ENCODE data around the gene ZNF446.
"Not testable (repeated sequence)": the region's sequence is repeated elsewhere in the genome, so short reads cannot be mapped to it uniquely, and the experiment has no call there.

The ZNF446 gene

GRCh38 chr19:58449980-58450379 is 26.2 kb upstream of the ZNF446 start:
- not testable (repeated sequence) for H3K79me1 ChIP-seq (ENCODE audit: low read depth, low read length); H3K27ac ChIP-seq (replicated peaks; ENCODE audit: low read length); H3K4me3 ChIP-seq (ENCODE audit: low read length in 2 of 2); H3K4ac ChIP-seq (ENCODE audit: low read length); H3K9ac ChIP-seq (ENCODE audit: low read depth, low read length, poor library complexity); H3K23ac ChIP-seq (ENCODE audit: low read depth, low read length, poor library complexity); H3K27me3 ChIP-seq (ENCODE audit: control insufficient read depth in 3 of 3, insufficient read depth in 3 of 3, low read depth in 1 of 3, low read length in 3 of 3); H2AFZ ChIP-seq (ENCODE audit: low read length); H3K14ac ChIP-seq (ENCODE audit: low read length); H3K4me2 ChIP-seq (ENCODE audit: insufficient read depth, low read length, poor library complexity, severe bottlenecking); H2AK5ac ChIP-seq (ENCODE audit: low read depth, low read length); H2BK120ac ChIP-seq (ENCODE audit: low read depth, low read length); H2BK15ac ChIP-seq (ENCODE audit: low read length); H2BK5ac ChIP-seq (ENCODE audit: low read length); H4K8ac ChIP-seq (ENCODE audit: low read depth, low read length); H2BK12ac ChIP-seq (ENCODE audit: low read length); H4K91ac ChIP-seq (ENCODE audit: low read depth, low read length, poor library complexity); DNase-seq (ENCODE audit: low spot score); H3K18ac ChIP-seq (ENCODE audit: low read length)
- WGBS, 2 donors (ENCODE audit: extremely low coverage in 2 of 2, insufficient read length in 2 of 2, insufficient replicate concordance in 1 of 2): no CpG with 5 or more reads among the region's 5 CpGs
- peaks cover 2 to 13% of the 10 kb centered on the region in 2 donors for H3K36me3 ChIP-seq (replicated peaks in 1 of 2; ENCODE audit: control insufficient read depth in 2 of 2, insufficient read depth in 2 of 2, low read length in 2 of 2)
- peaks cover 4 to 20% of the 10 kb centered on the region in 2 donors for H3K9me3 ChIP-seq (replicated peaks in 1 of 2; ENCODE audit: control insufficient read depth in 2 of 2, insufficient read depth in 1 of 2, low read depth in 1 of 2, low read length in 2 of 2)
- peaks cover 2 to 10% of the 10 kb centered on the region in 2 donors for H3K4me1 ChIP-seq (ENCODE audit: control insufficient read depth in 2 of 2, insufficient read depth in 1 of 2, low read depth in 1 of 2, low read length in 2 of 2)

- H3K27me3 ChIP-seq (ENCODE audit: control insufficient read depth in 3 of 3, insufficient read depth in 3 of 3, low read depth in 1 of 3, low read length in 3 of 3): peaks cover 0 to 4% (median 3%) of the 10 kb centered on the region in 3 experiments
- no peak overlapping the region for H3K27ac ChIP-seq (replicated peaks; ENCODE audit: low read length)
- H4K91ac ChIP-seq (ENCODE audit: low read depth, low read length, poor library complexity): no peak overlapping the region
- H2BK120ac ChIP-seq (ENCODE audit: low read depth, low read length): no peak overlapping the region
- no peaks in the 10 kb centered on the region for H3K79me1 ChIP-seq (ENCODE audit: low read depth, low read length)
- no peak overlapping the region for H3K4ac ChIP-seq (ENCODE audit: low read length)
- H4K8ac ChIP-seq (ENCODE audit: low read depth, low read length): no peak overlapping the region
- H3K9ac ChIP-seq (ENCODE audit: low read depth, low read length, poor library complexity): no peak overlapping the region
- H3K4me3 ChIP-seq (ENCODE audit: low read length in 2 of 2): peak overlapping the region; percentile 77 to 85
- peak overlapping the region; percentile 79 for H3K4me2 ChIP-seq (ENCODE audit: insufficient read depth, low read length, poor library complexity, severe bottlenecking)
- H3K14ac ChIP-seq (ENCODE audit: low read length): no peak overlapping the region
- peak overlapping the region; percentile 94 for H2AFZ ChIP-seq (ENCODE audit: low read length)
- H2AK5ac ChIP-seq (ENCODE audit: low read depth, low read length): no peak overlapping the region
- peaks cover 4 to 20% of the 10 kb centered on the region in 2 donors for H3K9me3 ChIP-seq (replicated peaks in 1 of 2; ENCODE audit: control insufficient read depth in 2 of 2, insufficient read depth in 1 of 2, low read depth in 1 of 2, low read length in 2 of 2)
- WGBS, 2 donors (ENCODE audit: extremely low coverage in 2 of 2, insufficient read length in 2 of 2, insufficient replicate concordance in 1 of 2): no CpG with 5 or more reads among the region's 11 CpGs
- no peak overlapping the region for H2BK5ac ChIP-seq (ENCODE audit: low read length)
- no peak for DNase-seq (ENCODE audit: low spot score)
- H3K18ac ChIP-seq (ENCODE audit: low read length): peak overlapping the region; percentile 25
- no peak overlapping the region for H2BK15ac ChIP-seq (ENCODE audit: low read length)
- no peak overlapping the region for H2BK12ac ChIP-seq (ENCODE audit: low read length)
- no peak overlapping the region for H3K23ac ChIP-seq (ENCODE audit: low read depth, low read length, poor library complexity)
- peaks cover 2 to 10% of the 10 kb centered on the region in 2 donors for H3K4me1 ChIP-seq (ENCODE audit: control insufficient read depth in 2 of 2, insufficient read depth in 1 of 2, low read depth in 1 of 2, low read length in 2 of 2)
- H3K36me3 ChIP-seq (replicated peaks in 1 of 2; ENCODE audit: control insufficient read depth in 2 of 2, insufficient read depth in 2 of 2, low read length in 2 of 2): peaks cover 2 to 13% of the 10 kb centered on the region in 2 donors
Observed at GRCh38 chr19:58450856-58451357, 25.2 kb upstream of the ZNF446 start.

- H3K18ac ChIP-seq (ENCODE audit: low read length): peak within 1 kb of the TSS; percentile 87
- WGBS, 2 donors (ENCODE audit: extremely low coverage in 2 of 2, insufficient read length in 2 of 2, insufficient replicate concordance in 1 of 2): no CpG with 5 or more reads among the region's 79 CpGs
- H2AK5ac ChIP-seq (ENCODE audit: low read depth, low read length): no peak within 1 kb of the TSS
- H4K8ac ChIP-seq (ENCODE audit: low read depth, low read length): no peak within 1 kb of the TSS
- peaks cover 0 to 4% (median 0%) of the 10 kb centered on the region in 3 experiments for H3K27me3 ChIP-seq (ENCODE audit: control insufficient read depth in 3 of 3, insufficient read depth in 3 of 3, low read depth in 1 of 3, low read length in 3 of 3)
- no peak within 1 kb of the TSS for H3K27ac ChIP-seq (replicated peaks; ENCODE audit: low read length)
- no peak within 1 kb of the TSS for H3K23ac ChIP-seq (ENCODE audit: low read depth, low read length, poor library complexity)
- no peaks in the 10 kb centered on the region for H3K79me1 ChIP-seq (ENCODE audit: low read depth, low read length)
- no peak within 1 kb of the TSS for H3K14ac ChIP-seq (ENCODE audit: low read length)
- H3K4me3 ChIP-seq (ENCODE audit: low read length in 2 of 2): peak within 1 kb of the TSS; percentile 85 to 91
- no peak within 1 kb of the TSS for H3K4ac ChIP-seq (ENCODE audit: low read length)
- peak; percentile 97 for DNase-seq (ENCODE audit: low spot score)
- H3K9me3 ChIP-seq (replicated peaks in 1 of 2; ENCODE audit: control insufficient read depth in 2 of 2, insufficient read depth in 1 of 2, low read depth in 1 of 2, low read length in 2 of 2): peaks cover 2 to 20% of the 10 kb centered on the region in 2 donors
- H3K4me1 ChIP-seq (ENCODE audit: control insufficient read depth in 2 of 2, insufficient read depth in 1 of 2, low read depth in 1 of 2, low read length in 2 of 2): peaks cover 2 to 10% of the 10 kb centered on the region in 2 donors
- H2BK12ac ChIP-seq (ENCODE audit: low read length): no peak within 1 kb of the TSS
- peak within 1 kb of the TSS; percentile 94 for H2AFZ ChIP-seq (ENCODE audit: low read length)
- H3K4me2 ChIP-seq (ENCODE audit: insufficient read depth, low read length, poor library complexity, severe bottlenecking): peak within 1 kb of the TSS; percentile 79
- peak within 1 kb of the TSS; percentile 88 for H3K9ac ChIP-seq (ENCODE audit: low read depth, low read length, poor library complexity)
- H4K91ac ChIP-seq (ENCODE audit: low read depth, low read length, poor library complexity): no peak within 1 kb of the TSS
- no peak within 1 kb of the TSS for H2BK5ac ChIP-seq (ENCODE audit: low read length)
- H3K36me3 ChIP-seq (replicated peaks in 1 of 2; ENCODE audit: control insufficient read depth in 2 of 2, insufficient read depth in 2 of 2, low read length in 2 of 2): peaks cover 2 to 19% of the 10 kb centered on the region in 2 donors
- no peak within 1 kb of the TSS for H2BK120ac ChIP-seq (ENCODE audit: low read depth, low read length)
- H2BK15ac ChIP-seq (ENCODE audit: low read length): no peak within 1 kb of the TSS
Observed at GRCh38 chr19:58451358-58452101, 24.6 kb upstream of the ZNF446 start, which contains the start of gene ZNF324B. Gene ZNF324B (plus strand): TSS chr19:58451622. CDS start chr19:58453702, 2,080 bp downstream.

- H3K4ac ChIP-seq (ENCODE audit: low read length): no peak overlapping the region
- no peaks in the 10 kb centered on the region for H3K79me1 ChIP-seq (ENCODE audit: low read depth, low read length)
- no peak overlapping the region for H2AK5ac ChIP-seq (ENCODE audit: low read depth, low read length)
- no peak overlapping the region for H3K4me3 ChIP-seq (ENCODE audit: low read length in 2 of 2)
- H3K9ac ChIP-seq (ENCODE audit: low read depth, low read length, poor library complexity): no peak overlapping the region
- H2BK5ac ChIP-seq (ENCODE audit: low read length): no peak overlapping the region
- H2AFZ ChIP-seq (ENCODE audit: low read length): no peak overlapping the region
- no peak for DNase-seq (ENCODE audit: low spot score)
- H3K4me2 ChIP-seq (ENCODE audit: insufficient read depth, low read length, poor library complexity, severe bottlenecking): no peak overlapping the region
- H3K14ac ChIP-seq (ENCODE audit: low read length): no peak overlapping the region
- peaks cover 0 to 4% (median 0%) of the 10 kb centered on the region in 3 experiments for H3K27me3 ChIP-seq (ENCODE audit: control insufficient read depth in 3 of 3, insufficient read depth in 3 of 3, low read depth in 1 of 3, low read length in 3 of 3)
- H3K9me3 ChIP-seq (replicated peaks in 1 of 2; ENCODE audit: control insufficient read depth in 2 of 2, insufficient read depth in 1 of 2, low read depth in 1 of 2, low read length in 2 of 2): peaks cover 2 to 16% of the 10 kb centered on the region in 2 donors
- no CpG with 5 or more reads among the region's 6 CpGs for WGBS, 2 donors (ENCODE audit: extremely low coverage in 2 of 2, insufficient read length in 2 of 2, insufficient replicate concordance in 1 of 2)
- no peak overlapping the region for H4K8ac ChIP-seq (ENCODE audit: low read depth, low read length)
- H3K18ac ChIP-seq (ENCODE audit: low read length): no peak overlapping the region
- H4K91ac ChIP-seq (ENCODE audit: low read depth, low read length, poor library complexity): no peak overlapping the region
- H2BK12ac ChIP-seq (ENCODE audit: low read length): no peak overlapping the region
- no peak overlapping the region for H3K23ac ChIP-seq (ENCODE audit: low read depth, low read length, poor library complexity)
- no peak overlapping the region for H2BK120ac ChIP-seq (ENCODE audit: low read depth, low read length)
- peaks cover 2 to 10% of the 10 kb centered on the region in 2 donors for H3K4me1 ChIP-seq (ENCODE audit: control insufficient read depth in 2 of 2, insufficient read depth in 1 of 2, low read depth in 1 of 2, low read length in 2 of 2)
- peaks cover 5 to 34% of the 10 kb centered on the region in 2 donors for H3K36me3 ChIP-seq (replicated peaks in 1 of 2; ENCODE audit: control insufficient read depth in 2 of 2, insufficient read depth in 2 of 2, low read length in 2 of 2)
- H2BK15ac ChIP-seq (ENCODE audit: low read length): no peak overlapping the region
- H3K27ac ChIP-seq (replicated peaks; ENCODE audit: low read length): no peak overlapping the region
Observed at GRCh38 chr19:58453743-58454142, 22.4 kb upstream of the ZNF446 start.

Measured in neuronal stem cell (in vitro differentiated cells).